Natural killer cell (primary cell): Measurements from ENCODE around the gene KIDINS220. TPM values are rescaled to one million over a fixed set of nuclear protein-coding genes. Genes with fewer than 3 reads are reported as not detected.

Experiments
- ATAC-seq, 3 donors: fragments of 150-1000 bp in 2 of 3; fragments of 200-7000 bp in 1 of 3; cut with Tn5 transposase; 1 replicate in 1 of 3; 2 replicates in 2 of 3; pipeline ENCODE4 v1.10.0; 2021; ENCODE audit warnings: mild to moderate bottlenecking in 2 of 3, moderate library complexity in 2 of 3
- DNase-seq, 2 donors: peaks; one replicate each; pipeline versions ENCODE4 v3.0.0 to v3.0.0-alpha.2; 2013 to 2021; ENCODE audit warnings: mixed read lengths in 1 of 2
- H3K27ac ChIP-seq: one replicate; pipeline ENCODE4 v1.5.1; 2013; ENCODE audit warnings: mild to moderate bottlenecking, low read length
- H3K27me3 ChIP-seq: one replicate; pipeline ENCODE4 v1.6.1; 2013; ENCODE audit warnings: low read length; ENCODE audit not compliant: control insufficient read depth, insufficient read depth
- H3K36me3 ChIP-seq: one replicate; pipeline ENCODE4 v1.6.1; 2013; ENCODE audit warnings: low read length; ENCODE audit not compliant: control insufficient read depth, insufficient read depth
- H3K4me1 ChIP-seq: one replicate; pipeline ENCODE4 v1.6.1; 2013; ENCODE audit warnings: low read length; ENCODE audit not compliant: control insufficient read depth, insufficient read depth
- H3K4me3 ChIP-seq: one replicate; pipeline ENCODE4 v1.5.1; 2013; ENCODE audit warnings: low read length
- H3K9me3 ChIP-seq: one replicate; pipeline ENCODE4 v1.6.1; 2013; ENCODE audit warnings: low read length; ENCODE audit not compliant: control insufficient read depth, insufficient read depth
- H3K27ac Mint-ChIP-seq, 2 donors: one replicate each; pipeline ENCODE4 v1.8.0; 2022; ENCODE audit warnings: mild to moderate bottlenecking in 2 of 2, mixed read lengths in 2 of 2, moderate library complexity in 1 of 2
- H3K27me3 Mint-ChIP-seq, 2 donors: one replicate each; pipeline ENCODE4 v1.8.0; 2022; ENCODE audit warnings: low read depth in 2 of 2, mixed read lengths in 2 of 2
- H3K36me3 Mint-ChIP-seq: one replicate; pipeline ENCODE4 v1.8.0; 2022; ENCODE audit warnings: mixed read lengths
- H3K4me1 Mint-ChIP-seq, 2 donors: one replicate each; pipeline ENCODE4 v1.8.0; 2022; ENCODE audit warnings: mixed read lengths in 2 of 2
- H3K4me3 Mint-ChIP-seq: one replicate; pipeline ENCODE4 v1.8.0; 2022; ENCODE audit warnings: mild to moderate bottlenecking, moderate library complexity, mixed read lengths
- H3K9me3 Mint-ChIP-seq, 2 donors: one replicate each; pipeline ENCODE4 v1.8.0; 2022; ENCODE audit warnings: mixed read lengths in 2 of 2
- WGBS: methylation state at CpG from one replicate; pipeline ENCODE4 v1.1.7; 2013; ENCODE audit warnings: missing lambda C conversion rate; ENCODE audit not compliant: insufficient coverage; 5-methylcytosine and 5-hydroxymethylcytosine counted together
- intact Hi-C: fragments of 100-400 bp; cut with micrococcal nuclease; formaldehyde crosslinking; loops from one replicate; pipeline ENCODE4 v1.14.2; 2022
- total RNA-seq, 4 donors: library from RNA; stranded (reverse); fragments of 120-200 nt in 1 of 4; gene quantifications; one replicate each; pipeline versions ENCODE4 v1.2.3 to v1.2.4, GENCODE V29; 2013 to 2022
- TF ChIP-seq, protein P1 (sequence below): fragments of 200-600 bp; IDR thresholded peaks from one replicate; pipeline ENCODE4 v1.8.0; 2022; ENCODE audit warnings: antibody characterized with exemption

The KIDINS220 gene
- total RNA-seq, 3 donors from 2014 or later (not counting 1 experiment from before 2014, with no cell fraction given), result 54.1 to 84.2 (median 71.5) TPM

DNA sequence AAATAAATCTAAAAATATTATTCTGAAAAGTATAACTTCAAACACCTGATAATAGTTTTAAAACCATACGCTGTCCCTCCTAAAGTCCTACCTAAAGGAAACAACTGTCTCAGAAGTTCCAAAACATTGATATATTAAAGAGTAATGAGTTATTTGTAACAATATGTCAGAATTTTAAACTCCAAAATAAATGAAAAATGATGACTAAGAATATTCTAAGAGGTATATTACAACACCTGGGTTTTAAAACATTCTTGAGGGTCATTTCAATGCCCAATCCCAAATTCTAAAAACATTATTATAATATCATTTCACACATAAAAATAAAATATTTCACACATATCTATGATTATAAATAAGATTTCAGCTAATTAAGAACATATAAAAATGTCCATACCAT, 20.2 kb downstream of the KIDINS220 start:
- intact Hi-C loops, result no loop called here
- peaks cover 13% of the 10 kb centered on the region for H3K36me3 Mint-ChIP-seq
- Histone ChIP-seq H3K27me3 (no peaks in the 10 kb centered on the region), H3K4me1 (no peaks in the 10 kb centered on the region), H3K27ac (no peak overlapping the region), H3K9me3 (no peaks in the 10 kb centered on the region), H3K36me3 (peaks cover 56% of the 10 kb centered on the region), H3K4me3 (no peak overlapping the region)
- no peaks in the 10 kb centered on the region for H3K27me3 Mint-ChIP-seq
- no peak overlapping the region for H3K4me3 Mint-ChIP-seq
- DNase-seq (no peak), ATAC-seq (no peak)
- TF ChIP-seq, protein P1, sequence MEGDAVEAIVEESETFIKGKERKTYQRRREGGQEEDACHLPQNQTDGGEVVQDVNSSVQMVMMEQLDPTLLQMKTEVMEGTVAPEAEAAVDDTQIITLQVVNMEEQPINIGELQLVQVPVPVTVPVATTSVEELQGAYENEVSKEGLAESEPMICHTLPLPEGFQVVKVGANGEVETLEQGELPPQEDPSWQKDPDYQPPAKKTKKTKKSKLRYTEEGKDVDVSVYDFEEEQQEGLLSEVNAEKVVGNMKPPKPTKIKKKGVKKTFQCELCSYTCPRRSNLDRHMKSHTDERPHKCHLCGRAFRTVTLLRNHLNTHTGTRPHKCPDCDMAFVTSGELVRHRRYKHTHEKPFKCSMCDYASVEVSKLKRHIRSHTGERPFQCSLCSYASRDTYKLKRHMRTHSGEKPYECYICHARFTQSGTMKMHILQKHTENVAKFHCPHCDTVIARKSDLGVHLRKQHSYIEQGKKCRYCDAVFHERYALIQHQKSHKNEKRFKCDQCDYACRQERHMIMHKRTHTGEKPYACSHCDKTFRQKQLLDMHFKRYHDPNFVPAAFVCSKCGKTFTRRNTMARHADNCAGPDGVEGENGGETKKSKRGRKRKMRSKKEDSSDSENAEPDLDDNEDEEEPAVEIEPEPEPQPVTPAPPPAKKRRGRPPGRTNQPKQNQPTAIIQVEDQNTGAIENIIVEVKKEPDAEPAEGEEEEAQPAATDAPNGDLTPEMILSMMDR, result no peak
- no peak overlapping the region for H3K27ac Mint-ChIP-seq
- peaks cover 0 to 6% of the 10 kb centered on the region in 2 donors for H3K4me1 Mint-ChIP-seq
- no CpG with 5 or more reads among the region's 1 CpG for WGBS
- no peaks in the 10 kb centered on the region for H3K9me3 Mint-ChIP-seq

DNA sequence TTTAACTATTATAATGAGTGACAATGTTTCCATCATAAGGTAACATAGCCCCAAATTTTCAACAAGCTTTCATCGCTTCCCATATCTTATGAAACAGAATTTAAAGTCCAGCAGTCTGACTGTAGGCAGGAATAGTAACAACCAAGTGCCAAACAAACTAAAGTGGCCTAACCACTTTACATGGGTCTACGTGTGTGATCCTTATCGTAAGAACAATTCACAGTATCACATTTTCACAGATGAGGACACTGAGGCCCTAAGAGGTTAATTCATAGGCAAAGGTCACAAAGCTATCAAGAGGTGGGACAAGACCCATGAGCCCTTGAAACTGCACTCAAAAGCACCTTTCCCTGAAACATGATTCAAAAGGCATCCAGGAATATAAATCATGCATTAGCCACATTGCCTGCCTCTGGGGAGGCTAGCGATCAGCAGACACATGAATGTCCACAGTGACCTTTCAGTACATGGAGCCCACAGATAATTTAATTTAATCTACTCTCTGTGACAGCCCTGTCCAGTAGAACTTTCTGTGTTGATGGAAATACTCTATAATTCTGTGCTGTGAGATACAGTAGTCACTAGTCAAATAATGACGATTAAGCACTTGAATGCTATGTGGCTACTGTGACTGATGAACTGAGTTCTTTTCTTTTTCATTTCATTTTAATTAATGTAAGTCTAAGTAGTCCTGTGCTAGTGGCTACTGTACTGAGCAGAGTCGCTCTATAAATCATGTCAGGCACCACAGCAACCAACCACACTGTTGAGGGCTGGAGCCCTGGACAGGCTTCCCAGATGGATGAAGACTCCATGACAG, 30.3 kb downstream of the KIDINS220 start:
- Histone ChIP-seq H3K27ac (no peak overlapping the region), H3K36me3 (peaks cover 71% of the 10 kb centered on the region), H3K4me3 (no peak overlapping the region), H3K27me3 (no peaks in the 10 kb centered on the region), H3K9me3 (no peaks in the 10 kb centered on the region), H3K4me1 (no peaks in the 10 kb centered on the region)
- WGBS, result 100% methylated on average over 5 of the region's 6 CpGs
- intact Hi-C loops, result no loop called here
- Mint-ChIP-seq H3K27ac (no peak overlapping the region), H3K4me1 (peaks cover 0 to 6% of the 10 kb centered on the region in 2 donors), H3K4me3 (no peak overlapping the region), H3K36me3 (peaks cover 25% of the 10 kb centered on the region), H3K27me3 (no peaks in the 10 kb centered on the region), H3K9me3 (no peaks in the 10 kb centered on the region)
- ATAC-seq (no peak), DNase-seq (no peak)
- TF ChIP-seq, protein P1, result no peak

- no peak overlapping the region for H3K4me3 Mint-ChIP-seq
- no peaks in the 10 kb centered on the region for H3K4me1 ChIP-seq
- no peak overlapping the region for H3K4me3 ChIP-seq
- no peaks in the 10 kb centered on the region for H3K9me3 Mint-ChIP-seq
- no peaks in the 10 kb centered on the region for H3K9me3 ChIP-seq
- intact Hi-C loops, result no loop called here
- WGBS, result 97% methylated on average over 5 of the region's 6 CpGs
- H3K27ac ChIP-seq, result no peak overlapping the region
- no peak overlapping the region for H3K27ac Mint-ChIP-seq
- peaks cover 67% of the 10 kb centered on the region for H3K36me3 ChIP-seq
- TF ChIP-seq, protein P1, result no peak
- H3K27me3 Mint-ChIP-seq, result no peaks in the 10 kb centered on the region
- ATAC-seq, result no peak
- peaks cover 18% of the 10 kb centered on the region for H3K36me3 Mint-ChIP-seq
- H3K4me1 Mint-ChIP-seq, result no peaks in the 10 kb centered on the region
- no peaks in the 10 kb centered on the region for H3K27me3 ChIP-seq
- DNase-seq, result no peak
Measured at GRCh38 chr2:8805278-8806210, 31.9 kb downstream of the KIDINS220 start.
